Hematopoietic multipotent progenitor cell treated with erythropoietin and hydrocortisone succinate and interleukin-3 and kit ligand, for 6 days (in vitro differentiated cells): ENCODE data around the gene SULT4A1.
"Not testable (repeated sequence)": the region's sequence is repeated elsewhere in the genome, so short reads cannot be mapped to it uniquely, and the experiment has no call there.

Experiments
- DNase-seq: peaks from one replicate; pipeline ENCODE4 v3.0.0-alpha.2; 2015

Gene SULT4A1

DNA sequence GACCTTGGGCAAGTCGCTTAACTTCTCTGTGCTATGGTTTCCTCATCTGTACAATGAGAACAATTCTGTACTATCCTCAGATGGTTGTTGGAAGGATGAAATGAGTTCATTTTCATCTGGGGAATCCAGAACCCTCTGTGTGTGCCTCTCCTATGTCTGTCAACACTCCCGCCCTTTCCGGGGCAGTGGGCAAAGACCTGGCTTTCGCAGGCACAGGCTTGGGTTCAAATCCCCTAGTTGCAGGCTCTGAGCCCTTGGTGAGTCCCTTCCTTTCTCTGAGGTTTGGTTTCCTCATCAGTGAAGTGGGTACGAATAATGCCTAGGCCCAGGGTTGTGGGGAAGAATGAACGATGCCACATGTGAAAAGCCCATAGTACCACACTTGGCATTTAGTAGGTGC lies 23.5 kb upstream of the SULT4A1 start:
- no peak for DNase-seq

DNA sequence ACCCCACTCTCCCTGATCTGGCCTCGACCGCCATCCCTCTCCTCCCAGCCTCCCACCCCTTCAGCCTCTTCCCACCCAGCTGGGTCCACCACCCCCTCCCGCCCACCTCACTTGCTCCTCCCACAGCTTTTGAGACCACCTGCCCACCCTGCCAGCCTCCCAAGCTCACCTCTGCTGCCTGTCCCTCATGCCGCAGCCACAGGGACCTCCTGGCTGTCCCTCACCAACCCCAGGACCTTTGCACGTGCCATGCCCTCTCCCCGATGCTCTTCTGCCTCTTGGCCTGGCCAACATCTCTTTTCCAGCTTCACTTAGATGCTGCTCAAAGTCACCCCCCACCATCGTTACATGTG lies 23.0 kb upstream of the SULT4A1 start:
- DNase-seq, result no peak

DNA sequence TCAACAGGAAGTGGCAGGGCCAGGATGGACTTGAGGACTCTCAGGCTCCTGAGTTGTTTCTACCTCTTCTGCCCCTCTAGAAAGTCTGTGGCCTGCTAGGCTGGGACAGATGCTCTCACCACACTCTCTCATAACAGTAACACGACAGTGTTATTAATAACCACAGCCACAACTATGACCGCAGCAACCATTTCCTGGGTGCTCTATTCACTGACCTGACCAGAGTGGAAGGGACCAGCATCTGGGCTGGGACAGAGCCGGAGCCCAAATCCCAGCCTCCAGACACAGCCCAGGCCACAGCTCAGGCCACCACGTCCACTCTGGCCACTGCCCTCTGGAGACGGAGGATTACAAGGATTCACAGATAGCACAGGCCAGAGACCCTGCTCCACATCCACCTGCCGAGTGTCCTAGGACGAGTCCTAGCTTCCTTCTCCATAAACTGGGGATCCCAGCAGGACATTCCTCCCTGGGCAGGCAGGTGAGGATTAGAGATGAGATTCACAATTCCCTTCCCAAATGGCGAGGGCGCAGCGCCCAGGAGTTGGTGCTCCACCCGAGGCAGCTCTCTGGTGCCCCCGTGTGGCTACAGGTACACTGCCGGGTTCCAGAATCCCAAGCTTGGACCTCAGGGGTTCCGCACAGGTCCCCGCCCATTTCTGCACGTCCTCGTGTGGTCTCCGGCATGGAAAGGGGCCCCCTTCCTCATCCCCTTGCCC lies 22.4 kb upstream of the SULT4A1 start:
- DNase-seq, result peak; percentile 74

DNA sequence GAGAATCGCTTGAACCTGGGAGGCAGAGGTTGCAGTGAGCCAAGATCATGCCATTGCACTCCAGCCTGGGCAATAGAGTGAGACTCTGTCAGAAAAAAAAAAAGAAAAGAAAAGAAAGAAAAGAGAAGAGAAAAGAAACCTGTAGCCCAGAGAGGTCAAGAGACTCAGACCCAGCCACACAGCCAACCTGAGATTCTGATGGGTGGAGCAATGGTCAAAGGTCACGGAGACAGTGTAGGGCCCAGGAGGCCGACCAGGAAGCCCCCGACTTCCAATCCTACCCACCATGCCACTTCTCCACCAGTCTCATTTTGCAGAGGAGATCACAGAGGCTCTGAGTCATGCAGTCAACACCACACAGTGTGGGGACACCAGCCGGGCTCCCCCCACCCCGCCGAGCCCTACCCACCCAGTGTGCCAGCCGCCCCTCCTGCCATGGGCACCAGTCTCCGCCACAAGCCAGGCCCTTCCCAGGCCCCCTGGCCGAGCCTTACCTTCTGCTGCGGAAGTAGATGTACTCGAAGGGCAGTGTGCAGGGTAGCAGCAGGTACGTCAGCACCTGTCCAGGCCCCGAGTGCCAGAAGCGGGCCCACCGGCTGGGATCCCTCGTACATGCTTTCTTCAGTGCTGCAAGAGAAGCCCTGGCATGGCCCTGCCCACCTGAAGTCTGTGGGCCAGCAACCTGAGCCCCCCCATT lies 21.6 kb upstream of the SULT4A1 start:
- DNase-seq, result no peak

DNA sequence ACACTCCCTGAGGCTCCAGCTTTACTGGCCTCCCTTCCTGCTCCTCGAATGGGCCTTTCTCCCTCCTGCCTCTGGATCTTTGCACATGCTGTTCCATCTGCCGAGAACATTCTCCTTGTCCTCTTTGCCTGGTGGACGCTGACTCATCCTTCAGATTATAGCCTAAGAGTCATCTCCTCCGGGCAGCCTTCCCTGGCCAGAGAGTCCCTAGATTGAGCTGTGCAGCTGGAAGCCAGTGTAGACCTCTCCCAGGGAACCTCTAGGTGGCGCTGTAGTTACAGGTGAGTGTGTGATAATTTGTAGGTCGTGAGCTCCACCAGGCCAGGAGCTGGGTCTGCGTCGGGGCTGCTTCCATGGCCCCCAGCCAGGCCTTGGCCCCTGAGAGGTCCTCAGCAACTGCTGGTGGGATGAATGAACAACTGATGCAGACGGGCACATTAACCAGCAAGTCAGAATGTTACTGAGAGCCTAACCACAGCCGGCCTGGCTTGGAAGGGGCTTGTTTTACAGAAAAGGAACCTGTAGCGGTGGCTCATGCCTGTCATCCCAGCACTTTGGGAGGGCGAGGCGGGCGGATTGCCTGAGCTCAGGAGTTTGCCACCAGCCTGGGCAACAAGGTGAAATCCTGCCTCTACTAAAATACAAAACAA lies 20.8 kb upstream of the SULT4A1 start:
- DNase-seq, result peak; percentile 89

DNA sequence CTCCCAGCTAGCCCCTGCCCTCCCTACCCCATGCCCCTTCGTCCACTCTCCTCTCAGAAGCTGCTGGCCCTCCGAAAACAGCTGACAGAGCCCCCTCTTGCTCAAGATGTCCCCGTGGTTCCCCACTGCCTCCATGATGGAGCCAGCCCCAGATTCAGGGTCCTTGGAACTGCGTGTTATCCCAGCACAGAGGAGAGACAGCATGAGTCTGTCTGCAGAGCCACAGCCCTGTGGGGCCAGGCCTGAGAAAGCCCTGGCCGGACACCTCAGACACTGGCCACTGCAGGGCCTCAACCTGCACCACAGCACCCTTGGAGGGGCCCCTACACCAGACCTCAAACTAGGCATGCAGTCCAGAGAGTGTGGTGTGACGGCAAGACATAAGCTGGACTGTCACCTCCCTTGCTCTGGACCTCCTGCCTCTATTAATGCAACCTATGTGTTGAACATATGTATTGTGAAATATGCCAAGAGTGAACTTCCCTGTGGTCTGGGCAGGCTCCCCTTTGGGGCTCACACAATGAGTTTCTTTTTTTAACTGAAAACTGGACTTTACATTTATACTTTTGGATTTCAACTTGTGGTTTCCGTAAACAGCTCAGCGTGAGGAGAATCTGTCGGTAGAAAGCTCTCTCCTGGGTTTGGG lies 19.9 kb upstream of the SULT4A1 start:
- no peak for DNase-seq

DNA sequence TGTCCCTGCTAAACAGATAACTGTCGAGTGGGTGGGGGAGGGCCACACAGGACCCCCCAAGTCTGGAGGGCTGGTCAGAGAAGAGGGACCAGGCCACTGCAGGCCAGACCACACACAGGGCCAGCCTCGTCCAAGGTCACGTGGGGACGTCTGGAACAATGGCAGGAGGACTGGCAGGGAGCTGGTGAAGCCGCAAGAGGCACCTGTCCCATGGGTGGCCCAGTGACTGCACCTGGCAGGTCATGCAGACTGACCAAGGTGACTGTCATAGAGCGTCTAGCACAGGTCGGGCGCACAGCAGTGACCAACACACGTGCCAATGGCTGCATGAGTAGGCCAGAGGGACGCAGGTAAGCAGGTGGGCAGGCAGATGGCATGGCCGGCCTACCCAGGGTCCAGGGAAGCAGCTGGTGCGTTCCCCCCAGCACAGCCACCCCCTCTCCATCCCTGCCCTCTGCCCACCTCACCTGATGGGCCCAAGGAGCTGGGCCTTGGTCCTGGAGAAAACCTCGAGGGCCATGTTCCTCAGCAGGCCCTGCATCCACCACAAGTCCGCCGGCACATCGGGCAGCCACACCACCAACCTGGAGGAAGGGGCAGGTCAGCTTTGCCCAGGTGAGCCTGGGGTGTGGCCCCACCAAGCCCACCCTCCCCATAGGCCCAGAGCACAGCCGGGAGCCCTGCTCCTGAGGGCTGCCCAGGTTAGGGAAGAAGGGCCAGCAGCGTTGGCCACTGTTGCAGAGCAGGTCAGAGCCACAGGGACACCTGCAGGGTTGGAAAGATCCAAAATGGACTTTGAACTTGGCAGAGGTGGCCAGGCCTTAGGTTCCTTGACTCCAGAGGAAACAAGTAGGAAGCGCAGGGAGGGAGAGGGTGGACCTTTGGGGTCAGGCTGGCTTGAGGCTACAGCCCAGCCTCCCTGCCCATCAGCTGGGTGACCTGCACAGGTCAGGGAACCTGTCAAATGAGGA lies 19.1 kb upstream of the SULT4A1 start:
- no peak for DNase-seq

DNA sequence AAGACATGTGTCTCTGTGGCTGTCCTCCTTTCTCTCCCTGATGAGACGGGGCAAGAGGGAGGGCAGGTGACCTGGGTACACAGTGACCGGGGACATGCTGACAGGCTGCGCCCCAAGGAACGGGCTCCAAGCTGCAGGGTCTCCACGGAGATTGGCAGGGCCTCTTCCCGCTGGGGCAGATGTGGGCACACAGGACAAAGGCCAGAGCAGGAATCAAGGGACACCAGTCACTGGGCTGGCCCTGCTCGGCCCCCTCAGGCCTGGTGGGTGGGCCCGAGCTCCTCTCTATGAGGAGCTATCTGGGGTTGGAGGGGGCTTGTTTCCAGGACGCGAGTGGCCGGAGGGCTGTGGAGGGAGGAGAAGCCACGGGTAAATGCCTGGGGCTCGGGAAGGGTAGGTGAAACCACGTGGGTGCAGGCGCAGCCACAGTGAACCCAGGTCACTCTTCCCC lies 18.3 kb upstream of the SULT4A1 start:
- no peak for DNase-seq

DNA sequence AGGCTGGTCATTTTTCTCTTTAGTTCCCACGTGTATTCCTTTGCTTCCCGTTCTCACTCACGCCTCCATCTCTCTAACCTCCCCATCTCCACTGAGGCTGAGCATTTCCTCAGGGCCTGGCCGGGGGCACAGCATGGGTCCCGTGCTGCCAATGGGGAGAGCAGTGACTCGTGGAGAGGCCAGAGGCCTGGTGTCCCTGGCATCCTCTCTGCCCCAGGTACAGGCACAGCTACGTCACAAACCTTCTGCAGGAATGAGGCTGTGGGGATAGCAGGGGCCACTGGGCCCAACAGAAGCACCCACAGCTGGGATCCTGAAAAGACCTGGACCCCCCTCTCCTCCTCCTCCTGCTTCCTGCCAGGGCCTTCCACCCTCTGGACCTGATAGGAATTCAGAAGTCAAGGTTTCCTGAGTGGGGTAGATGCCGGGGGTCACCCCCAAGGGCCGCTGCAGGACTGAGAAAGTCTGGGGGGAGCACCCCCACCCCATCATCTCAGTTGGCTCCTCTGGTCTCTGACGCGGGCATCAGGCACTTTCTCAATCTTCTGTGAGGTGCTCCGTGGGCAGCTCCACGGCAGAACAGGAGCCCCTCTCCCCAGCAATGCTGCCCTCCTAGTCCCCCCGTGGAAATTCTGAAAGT lies 17.7 kb upstream of the SULT4A1 start:
- no peak for DNase-seq

DNA sequence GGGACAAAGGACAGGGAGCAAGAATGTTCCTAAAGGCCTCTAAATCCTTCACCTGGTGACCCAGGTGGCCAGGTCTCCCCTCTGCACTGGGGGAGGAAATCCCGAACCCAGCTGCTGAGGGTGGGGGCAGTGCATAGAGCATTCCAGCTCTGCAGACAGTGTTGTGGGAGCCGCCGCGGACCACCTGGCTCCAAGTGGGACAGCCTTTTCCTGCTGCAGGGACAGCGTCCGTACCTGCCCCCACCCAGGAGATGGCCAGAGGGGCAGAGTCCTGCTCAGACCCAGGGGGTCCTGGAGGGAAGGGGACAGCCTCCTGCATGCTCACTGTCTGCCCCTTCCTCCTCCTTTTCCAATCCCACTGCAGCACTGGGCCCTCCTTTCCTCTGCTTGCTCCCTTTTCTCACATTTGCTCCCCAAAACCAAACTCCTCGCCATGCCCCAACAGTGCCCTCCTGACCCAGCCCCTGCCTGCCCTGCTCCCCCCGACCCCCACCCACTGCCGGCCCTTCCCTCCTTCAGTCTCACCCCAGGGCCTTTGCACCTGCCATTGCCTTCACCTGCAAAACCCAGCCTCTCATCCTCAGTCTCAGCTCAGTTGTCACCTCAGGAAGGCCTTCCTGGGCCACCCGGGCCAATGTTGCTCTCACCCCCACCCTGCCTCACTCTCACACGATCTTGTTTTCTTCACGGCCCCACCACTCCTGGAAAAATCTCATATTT lies 16.7 kb upstream of the SULT4A1 start:
- DNase-seq, result no peak

DNA sequence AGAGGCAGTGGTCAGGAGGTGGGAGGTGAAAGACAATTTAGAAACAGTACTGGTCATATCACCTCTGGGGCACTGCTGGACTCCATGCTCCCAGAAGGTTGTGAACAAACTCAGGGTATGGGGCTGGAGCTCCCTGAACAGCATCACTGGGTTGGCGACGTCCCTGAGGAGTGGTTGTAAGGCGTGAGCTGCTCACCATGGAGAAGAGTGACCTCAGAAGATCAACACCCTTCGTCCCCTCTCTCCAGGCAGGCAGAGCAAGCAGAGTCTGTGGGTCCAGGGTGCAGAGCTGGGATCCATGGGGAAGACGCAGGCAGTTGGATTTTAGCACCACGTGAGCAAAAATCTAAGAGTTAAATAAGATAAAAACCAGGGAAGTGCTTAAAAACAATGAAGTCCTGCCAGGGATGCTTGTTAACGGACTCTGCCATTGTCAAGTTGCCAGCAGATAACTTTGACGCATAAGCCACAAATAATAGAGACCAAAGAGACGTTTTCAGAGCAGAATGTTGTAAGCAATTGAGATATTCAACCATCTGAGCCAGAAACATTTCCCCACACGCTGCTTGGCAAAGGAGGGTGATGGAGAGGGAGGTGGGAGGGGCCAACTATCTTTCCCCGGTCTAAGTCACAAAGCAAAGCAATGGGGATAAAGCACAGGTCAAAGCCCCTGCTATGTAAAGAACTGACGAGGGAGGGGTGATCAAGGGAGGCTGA lies 15.9 kb upstream of the SULT4A1 start:
- DNase-seq, result no peak

DNA sequence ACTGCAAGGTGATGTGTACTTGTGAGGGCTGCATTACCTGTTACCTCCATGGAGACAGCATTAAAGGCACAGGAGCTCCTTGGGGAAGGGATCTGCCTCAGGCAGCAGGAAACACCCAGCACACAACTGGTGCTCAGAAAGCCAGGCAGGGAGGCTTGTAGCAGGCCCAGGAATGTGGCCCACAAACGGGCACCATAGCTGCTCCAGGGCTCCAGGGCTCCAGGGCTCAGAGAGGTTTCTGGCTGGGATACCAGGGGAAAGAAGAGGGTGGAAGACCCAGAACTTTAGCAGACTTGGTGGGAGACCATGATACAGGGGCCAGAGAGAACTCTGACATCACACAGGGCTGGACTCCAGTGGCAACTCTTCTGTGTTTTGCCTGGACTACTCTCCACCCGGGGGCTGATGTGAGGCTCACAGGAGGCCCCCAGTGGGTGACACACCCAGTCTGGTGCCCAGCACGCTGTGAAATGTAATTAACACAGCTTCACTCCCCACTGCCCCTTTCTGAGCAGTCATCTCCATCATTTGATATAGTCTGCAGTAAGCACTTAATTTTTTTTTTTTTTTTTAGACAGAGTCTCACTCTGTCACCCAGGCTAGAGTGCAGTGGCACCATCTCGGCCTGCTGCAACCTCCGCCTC lies 14.7 kb upstream of the SULT4A1 start:
- no peak for DNase-seq

DNA sequence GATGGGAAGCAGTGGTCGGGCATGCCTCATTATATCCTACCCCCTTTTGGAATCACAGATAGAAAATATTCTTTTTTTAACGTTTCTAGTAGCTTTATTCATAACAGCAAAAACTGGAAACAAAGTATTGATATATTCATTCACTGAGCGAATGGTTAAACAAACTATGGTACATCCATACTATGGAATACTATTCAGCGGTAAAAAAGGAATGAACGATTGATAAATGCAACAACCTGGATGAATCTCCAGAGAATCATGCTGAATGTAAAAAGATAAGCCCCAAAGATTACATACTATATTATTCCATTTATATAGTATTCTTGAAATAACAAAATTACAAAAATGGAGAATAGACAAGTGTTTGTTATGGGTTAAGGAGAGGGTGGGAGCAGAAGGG lies 7.5 kb upstream of the SULT4A1 start:
- DNase-seq, result no peak

DNA sequence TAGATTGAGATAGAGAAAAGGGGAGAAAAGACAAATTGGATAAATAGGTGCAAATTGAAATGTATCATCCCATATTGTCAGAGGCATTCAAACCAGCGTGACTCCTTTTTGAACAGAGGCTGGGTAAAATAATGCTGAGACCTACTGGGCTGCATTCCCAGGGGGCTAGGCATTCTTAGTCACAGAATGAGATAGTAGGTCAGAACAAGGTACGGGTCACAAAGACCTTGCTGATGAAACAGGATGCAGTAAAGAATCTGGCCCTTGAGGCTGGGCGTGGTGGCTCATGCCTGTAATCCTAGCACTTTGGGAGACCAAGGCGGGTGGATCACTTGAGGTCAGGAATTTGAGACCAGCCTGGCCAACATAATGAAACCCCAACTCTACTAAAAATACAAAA lies 6.7 kb upstream of the SULT4A1 start:
- not testable (repeated sequence) for DNase-seq

DNA sequence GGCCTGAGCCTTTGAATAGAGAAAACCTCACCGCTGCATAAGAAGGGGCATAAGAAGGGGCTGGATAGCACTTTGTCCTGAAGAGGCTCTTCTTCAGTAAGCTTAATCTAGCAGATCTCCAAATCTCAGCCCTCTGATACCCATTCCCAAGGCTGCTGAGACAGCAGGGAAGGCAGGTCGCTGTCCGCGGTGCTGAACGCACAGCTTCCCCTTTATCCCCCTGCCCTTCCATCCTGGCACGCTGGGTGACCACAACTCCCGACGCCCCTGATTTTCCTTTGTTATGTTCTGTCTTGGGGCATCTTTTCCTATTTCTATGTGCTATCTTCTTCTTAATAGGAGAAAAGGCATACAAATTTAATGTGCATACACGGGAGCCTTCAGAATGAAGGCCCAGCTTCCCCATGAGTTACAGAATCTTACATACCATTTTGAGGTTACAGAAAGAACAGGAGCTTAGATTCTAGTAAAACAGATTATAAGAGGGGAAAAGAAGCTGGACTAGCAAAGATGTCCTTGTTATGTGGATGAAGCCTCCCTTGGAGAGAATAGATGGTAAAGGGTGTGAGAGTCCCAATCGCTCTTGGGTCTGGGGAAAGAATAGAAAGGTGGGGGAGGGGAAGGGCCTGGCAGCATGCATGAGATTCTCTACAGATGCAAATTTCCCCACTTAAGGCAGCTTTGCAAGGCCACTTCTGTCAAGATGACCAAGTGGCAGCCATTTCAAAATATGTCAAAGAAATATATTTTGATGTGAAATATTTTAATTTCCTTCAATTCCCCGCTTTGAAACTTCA lies 5.7 kb upstream of the SULT4A1 start:
- DNase-seq, result peak; percentile 69

DNA sequence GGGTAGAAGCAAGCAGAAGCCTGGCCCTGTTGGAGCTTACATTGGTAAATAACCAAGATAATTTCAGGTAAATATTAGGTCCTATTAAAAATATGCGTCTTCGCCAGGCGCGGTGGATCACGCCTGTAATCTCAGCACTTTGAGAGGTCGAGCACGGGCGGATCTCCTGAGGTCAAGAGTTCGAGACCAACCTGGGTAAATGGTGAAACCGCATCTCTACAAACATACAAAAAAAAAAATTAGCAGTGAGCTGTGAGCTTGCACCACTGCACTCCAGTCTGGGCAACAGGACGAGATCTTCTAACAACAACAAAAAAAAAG lies 529 bp upstream of the SULT4A1 start:
- no peak for DNase-seq

DNA sequence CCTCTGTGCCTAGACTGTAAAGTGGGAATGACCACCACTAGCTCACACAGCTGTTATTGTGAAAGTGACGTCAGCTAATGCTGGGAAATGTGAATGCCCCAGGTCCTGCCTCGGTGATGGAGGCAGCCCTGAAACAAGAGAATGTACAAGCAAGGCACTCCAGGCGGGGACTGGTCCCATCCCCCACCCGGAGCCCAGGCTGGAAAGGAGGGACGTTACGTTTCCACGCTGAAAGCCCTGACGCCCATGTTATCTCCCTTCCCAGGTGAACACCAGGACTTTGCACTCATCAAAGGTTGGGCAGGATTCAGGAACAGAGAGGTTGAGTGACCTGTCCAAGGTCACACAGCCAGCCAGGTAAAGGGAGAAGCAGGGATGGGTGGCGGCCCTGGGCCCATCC lies 784 bp downstream of the SULT4A1 start:
- no peak for DNase-seq

DNA sequence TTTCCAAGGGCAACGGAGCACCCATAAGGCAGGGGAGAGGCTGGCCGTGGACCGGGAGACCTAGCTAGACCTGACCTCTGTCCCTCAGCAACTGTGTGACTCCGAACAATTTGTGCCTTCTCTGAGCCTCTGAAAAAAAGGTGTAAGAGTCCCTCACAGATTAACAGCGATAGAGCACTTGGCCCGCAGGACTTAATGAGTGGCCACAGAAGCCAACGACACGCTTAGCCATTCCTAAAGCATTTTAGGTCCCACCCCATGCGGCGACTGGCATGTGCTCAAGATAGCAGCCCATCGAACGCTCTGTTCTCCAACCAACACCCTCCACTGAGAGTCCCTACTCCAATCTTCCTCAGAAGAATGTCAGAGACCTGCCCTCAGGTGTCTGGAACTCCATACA lies 1.5 kb downstream of the SULT4A1 start:
- DNase-seq, result no peak

DNA sequence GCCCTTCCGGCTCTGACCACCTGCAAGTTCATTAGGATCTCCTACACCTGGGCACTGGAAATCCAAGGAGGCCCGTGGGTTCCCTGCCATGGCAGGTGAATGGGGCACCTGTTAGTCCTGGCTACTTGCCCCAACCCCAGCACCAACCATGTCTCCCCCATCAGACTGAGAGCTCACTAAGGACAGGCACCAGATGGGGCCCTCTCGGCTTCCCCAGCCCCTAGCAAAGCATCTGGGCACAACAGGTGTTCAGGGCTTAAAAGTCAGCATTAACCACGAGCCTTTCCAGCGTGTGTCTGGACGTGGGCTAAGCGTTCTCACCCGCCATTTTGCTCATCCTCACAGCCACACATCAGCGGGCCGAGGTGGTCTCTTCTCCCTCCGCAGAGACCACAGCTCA lies 2.2 kb downstream of the SULT4A1 start:
- no peak for DNase-seq
